ENCODE measurements around the gene ABCC4. TPM values are rescaled to one million over a fixed set of nuclear protein-coding genes. Genes with fewer than 3 reads are reported as not detected.
"Not testable (repeated sequence)": the region's sequence is repeated elsewhere in the genome, so short reads cannot be mapped to it uniquely, and the experiment has no call there.

ABCC4 gene
- total RNA-seq, 2 donors from 2014 or later = 11.4 to 14.7 TPM

GRCh38 chr13:95296326-95296925 lies 4.8 kb downstream of the ABCC4 start:
- peak overlapping the region; percentile 74 for H3K27ac ChIP-seq
- intact Hi-C loops (cut with DNase I) = no loop called here

GRCh38 chr13:95295026-95295425 lies 6.2 kb downstream of the ABCC4 start:
- Histone ChIP-seq H3K27me3 (no peaks in the 10 kb centered on the region), H3K9ac (ENCODE audit: low read depth in 2 of 2, low read length in 2 of 2) (no peak overlapping the region), H3K9me3 (no peaks in the 10 kb centered on the region), H3K36me3 (no peaks in the 10 kb centered on the region), H3K4me1 (peaks cover 11% of the 10 kb centered on the region), H3K27ac (no peak overlapping the region), H3K4me3 (no peak overlapping the region)
- DNase-seq = no peak
- no peak for TF ChIP-seq CTCF (IDR thresholded peaks at IDR 0.05)
- intact Hi-C loops (cut with DNase I) = no loop called here

More at GRCh38 chr13:95296326-95296925, 4.8 kb downstream of the ABCC4 start:
- peak; percentile 73 for DNase-seq
- Histone ChIP-seq H3K9ac (ENCODE audit: low read depth in 2 of 2, low read length in 2 of 2) (peak overlapping the region in 1 of 2 donors; percentile 6), H3K9me3 (no peaks in the 10 kb centered on the region), H3K4me1 (peaks cover 11% of the 10 kb centered on the region), H3K36me3 (no peaks in the 10 kb centered on the region), H3K27me3 (no peaks in the 10 kb centered on the region), H3K4me3 (no peak overlapping the region)
- peak; percentile 62 for TF ChIP-seq CTCF (IDR thresholded peaks at IDR 0.05)

DNA sequence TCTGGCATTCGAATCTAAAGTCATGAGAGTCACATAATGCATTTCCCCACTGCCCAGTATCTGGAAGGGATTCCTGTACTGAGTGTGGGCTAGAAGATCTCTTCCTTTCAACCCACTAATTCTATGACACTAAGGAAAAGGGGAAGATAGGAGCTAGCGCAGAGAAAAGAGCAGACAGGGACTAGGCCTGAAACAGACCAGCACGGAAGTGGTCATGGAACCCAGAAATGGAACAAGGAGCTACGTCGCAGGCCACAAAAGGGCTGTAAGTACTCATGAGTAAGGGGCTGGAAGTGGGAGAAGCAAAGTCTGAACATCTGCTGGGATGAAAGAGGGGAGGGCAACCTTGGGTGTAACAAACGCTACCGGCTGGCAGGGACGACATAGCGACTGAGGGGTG lies 8.6 kb downstream of the ABCC4 start:
- intact Hi-C loops (cut with DNase I) = no loop called here
- Histone ChIP-seq H3K4me3 (no peak overlapping the region), H3K9ac (ENCODE audit: low read depth in 2 of 2, low read length in 2 of 2) (no peak overlapping the region), H3K27me3 (no peaks in the 10 kb centered on the region), H3K27ac (no peak overlapping the region), H3K36me3 (no peaks in the 10 kb centered on the region), H3K4me1 (peaks cover 10% of the 10 kb centered on the region), H3K9me3 (no peaks in the 10 kb centered on the region)
- DNase-seq = no peak
- TF ChIP-seq CTCF (IDR thresholded peaks at IDR 0.05) = no peak

DNA sequence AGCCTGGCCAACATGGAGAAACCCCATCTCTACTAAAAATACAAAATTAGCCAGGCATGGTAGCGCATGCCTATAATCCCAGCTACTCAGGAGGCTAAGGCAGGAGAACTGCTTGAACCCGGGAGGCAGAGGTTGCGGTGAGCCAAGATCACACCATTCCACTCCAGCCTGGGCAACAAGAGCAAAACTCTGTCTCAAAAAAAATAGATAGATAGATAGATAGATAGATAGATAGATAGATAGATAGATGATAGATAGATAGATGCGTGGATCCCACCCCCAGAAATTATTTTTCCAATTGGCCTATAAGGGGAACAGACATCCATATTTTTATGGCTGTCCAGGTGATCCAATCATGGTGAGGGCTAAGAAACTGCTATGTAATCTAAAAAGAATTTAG lies 11.3 kb downstream of the ABCC4 start:
- H3K27me3 ChIP-seq; H3K4me1 ChIP-seq; H3K4me3 ChIP-seq; DNase-seq; H3K36me3 ChIP-seq; H3K27ac ChIP-seq; H3K9me3 ChIP-seq; H3K9ac ChIP-seq (ENCODE audit: low read depth in 2 of 2, low read length in 2 of 2); intact Hi-C loops (cut with DNase I): not testable (repeated sequence)

DNA sequence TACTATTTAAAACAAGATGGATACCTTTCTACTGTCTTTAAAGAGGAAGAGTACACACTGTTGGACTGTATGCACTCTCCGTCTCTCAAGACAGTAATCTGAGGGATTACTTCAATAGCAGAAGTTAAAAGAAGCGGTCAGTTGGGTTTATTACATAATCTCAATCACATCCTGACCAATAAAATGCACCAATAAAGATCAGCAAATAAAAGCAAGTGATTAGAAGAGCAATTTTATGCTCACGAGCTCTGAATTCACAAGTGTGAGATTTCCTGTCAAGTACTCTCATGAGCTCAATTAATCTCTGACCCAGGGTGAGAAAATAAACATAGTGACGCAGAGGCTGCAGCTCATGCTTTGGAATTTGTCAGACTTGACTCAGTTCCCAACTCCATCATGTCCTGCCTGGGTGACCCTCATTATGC lies 12.2 kb downstream of the ABCC4 start:
- Histone ChIP-seq H3K27me3 (no peaks in the 10 kb centered on the region), H3K27ac (no peak overlapping the region), H3K36me3 (no peaks in the 10 kb centered on the region), H3K9ac (ENCODE audit: low read depth in 2 of 2, low read length in 2 of 2) (no peak overlapping the region), H3K9me3 (no peaks in the 10 kb centered on the region), H3K4me3 (no peak overlapping the region), H3K4me1 (peaks cover 9% of the 10 kb centered on the region)
- intact Hi-C loops (cut with DNase I) = no loop called here
- TF ChIP-seq CTCF (IDR thresholded peaks at IDR 0.05) = no peak
- no peak for DNase-seq

- no peak overlapping the region for H3K4me3 ChIP-seq
- H3K27me3 ChIP-seq = no peaks in the 10 kb centered on the region
- no peak overlapping the region for H3K27ac ChIP-seq
- H3K9me3 ChIP-seq = no peaks in the 10 kb centered on the region
- peaks cover 9% of the 10 kb centered on the region for H3K4me1 ChIP-seq
- DNase-seq = no peak
- no peak overlapping the region for H3K9ac ChIP-seq (ENCODE audit: low read depth in 2 of 2, low read length in 2 of 2)
- intact Hi-C loops (cut with DNase I) = no loop called here
- no peaks in the 10 kb centered on the region for H3K36me3 ChIP-seq
- TF ChIP-seq CTCF (IDR thresholded peaks at IDR 0.05) = no peak
These were observed 16.8 kb downstream of the ABCC4 start for GRCh38 chr13:95284436-95284835.
